GDM1 (cell line): ENCODE results near the gene ANKS1B.
"Not testable (repeated sequence)": the region's sequence is repeated elsewhere in the genome, so short reads cannot be mapped to it uniquely, and the experiment has no call there.

Experiments
- DNase-seq: peaks from one replicate; lab custom pipeline; 2025; lab: John Stamatoyannopoulos, UW

Gene ANKS1B

DNA sequence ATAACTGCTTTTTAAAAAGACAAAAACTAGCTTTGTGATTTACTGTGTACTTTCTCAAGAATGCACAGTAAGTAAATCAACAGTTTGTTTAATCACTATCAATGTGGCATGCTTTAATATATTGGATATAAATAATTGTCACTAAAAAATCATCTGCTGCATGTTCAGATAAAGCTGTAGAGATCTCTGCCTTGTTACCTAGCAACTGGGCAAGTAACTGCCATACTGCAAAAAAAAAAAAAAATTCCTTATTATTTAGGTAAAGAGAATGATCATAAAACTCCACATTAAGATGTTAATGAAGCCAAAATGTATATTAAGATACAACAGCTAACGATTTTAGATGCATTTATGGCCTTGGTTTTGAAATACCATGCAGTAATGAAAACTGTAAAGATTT, 1102.2 kb downstream of the ANKS1B start:
- no peak for DNase-seq

DNA sequence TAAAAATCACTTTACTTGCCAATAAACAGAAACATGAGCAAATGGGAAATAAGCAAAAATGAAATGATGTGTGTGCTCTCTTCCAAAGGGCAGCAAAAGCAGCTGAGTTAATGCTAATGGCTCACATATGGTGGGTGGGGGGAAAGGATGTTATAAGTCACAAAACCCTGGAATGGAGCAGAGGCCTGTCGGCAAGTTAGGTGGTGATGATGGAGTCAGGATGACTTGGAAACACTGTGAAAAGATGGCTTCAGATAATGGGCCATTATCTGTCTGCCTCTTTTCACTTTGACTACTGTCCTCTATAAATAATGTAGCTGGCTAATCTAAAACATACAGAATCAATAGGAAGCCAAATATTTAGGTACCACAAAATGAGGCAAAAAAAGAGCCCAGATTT, 1111.0 kb downstream of the ANKS1B start:
- no peak for DNase-seq

DNA sequence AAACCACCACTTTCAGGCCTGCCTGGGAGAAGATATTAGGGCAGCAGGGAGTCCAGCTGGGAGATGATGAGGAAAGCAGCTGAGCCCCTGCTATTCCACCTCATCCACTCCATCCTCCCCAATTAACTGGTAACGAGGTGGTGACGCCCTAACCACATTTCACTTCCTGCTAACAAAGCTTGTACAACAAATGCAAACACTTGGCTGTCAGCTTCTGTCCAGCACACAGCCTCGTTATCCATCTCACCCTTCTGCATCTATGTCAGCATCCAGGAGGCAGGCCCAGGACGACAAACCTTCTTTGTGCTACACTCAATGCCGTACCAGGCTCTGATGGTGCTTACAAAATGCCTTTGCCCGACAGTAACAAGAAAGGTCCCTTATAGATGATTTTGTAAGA, 1114.2 kb downstream of the ANKS1B start:
- no peak for DNase-seq

DNA sequence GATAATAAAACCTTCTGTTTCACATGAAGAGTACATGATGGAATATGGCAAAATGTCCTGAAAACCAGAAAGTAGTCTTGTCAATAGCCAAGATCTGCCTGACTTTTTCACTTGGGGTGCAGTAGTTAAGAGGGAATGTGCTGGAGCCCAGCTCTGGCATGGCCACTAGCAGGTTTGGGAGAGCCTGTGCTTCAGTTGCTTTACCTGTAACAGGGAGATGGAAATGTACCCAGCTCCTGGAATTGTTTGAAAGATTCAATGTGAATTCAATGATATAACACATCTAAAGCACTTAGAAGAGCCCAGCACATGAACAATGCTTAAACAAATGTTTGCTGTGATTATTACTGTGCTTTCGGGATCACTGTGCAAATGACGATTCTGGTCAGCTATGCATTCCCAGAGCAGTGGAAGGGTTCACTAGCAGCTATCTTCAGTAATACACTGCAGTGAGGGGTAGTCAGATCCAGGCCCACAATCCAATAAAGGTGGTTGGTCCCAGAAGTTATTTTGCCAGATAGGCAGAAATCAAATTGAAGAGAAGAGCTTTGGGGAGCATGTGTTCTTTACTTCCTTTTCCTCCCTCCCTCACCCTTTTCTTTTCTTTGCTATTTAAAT, 1114.7 kb downstream of the ANKS1B start:
- no peak for DNase-seq

DNA sequence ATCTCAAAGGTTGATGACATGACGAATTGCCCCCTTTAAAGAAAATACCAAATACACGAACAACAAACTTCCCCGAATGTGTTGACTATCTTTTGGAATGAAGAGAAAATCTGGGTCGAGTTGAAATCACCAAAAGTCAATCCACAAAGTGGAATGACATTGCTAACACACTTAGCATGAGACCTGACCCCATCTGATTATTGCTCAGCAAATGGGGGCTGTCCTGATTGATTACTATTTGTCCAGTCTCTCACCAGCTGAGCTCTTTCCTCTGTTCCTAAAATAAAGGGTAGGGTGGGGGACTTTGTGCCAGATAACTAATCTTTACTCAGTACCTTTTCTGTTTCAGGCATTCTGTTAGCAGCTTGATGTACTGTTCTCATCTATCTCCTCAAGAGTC, 1116.2 kb downstream of the ANKS1B start:
- DNase-seq = no peak

DNA sequence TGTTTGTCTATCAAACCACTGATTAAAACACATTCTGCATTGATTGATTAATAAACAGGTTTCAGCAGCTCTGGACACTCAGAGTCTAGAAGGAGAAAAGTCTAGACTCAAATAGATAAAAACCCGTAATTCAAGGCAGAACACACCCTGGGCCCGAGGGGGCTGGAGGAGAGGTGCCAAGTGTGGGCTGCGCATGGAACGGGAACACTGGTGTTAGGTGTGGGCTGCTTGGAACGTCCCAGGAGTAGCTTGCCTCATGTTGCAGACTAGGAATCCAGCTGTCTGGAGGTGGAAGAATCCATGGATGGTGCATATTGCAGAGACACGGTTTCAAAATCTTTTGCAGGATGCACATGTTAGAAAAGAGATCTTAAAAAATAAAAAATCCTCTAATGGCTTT, 1116.7 kb downstream of the ANKS1B start:
- DNase-seq = no peak

DNA sequence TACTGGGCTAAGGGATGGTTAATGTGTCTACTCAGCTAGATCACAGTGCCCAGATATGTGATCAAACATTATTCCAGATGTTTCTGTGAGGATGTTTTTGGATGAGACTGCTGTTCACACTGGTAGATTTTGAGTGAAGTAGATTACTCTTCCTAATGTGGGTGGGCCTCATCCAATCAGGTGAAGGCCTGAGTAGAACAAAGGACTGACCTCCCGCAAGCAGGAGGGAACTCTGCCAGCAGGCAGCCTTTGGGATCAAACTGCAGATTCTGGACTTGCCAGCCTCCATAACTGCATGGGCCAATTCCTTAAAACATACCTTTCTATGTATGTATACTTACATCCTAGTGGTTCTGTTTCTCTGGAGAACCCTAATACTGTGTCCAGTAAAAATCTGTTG, 1120.4 kb downstream of the ANKS1B start:
- DNase-seq = no peak

DNA sequence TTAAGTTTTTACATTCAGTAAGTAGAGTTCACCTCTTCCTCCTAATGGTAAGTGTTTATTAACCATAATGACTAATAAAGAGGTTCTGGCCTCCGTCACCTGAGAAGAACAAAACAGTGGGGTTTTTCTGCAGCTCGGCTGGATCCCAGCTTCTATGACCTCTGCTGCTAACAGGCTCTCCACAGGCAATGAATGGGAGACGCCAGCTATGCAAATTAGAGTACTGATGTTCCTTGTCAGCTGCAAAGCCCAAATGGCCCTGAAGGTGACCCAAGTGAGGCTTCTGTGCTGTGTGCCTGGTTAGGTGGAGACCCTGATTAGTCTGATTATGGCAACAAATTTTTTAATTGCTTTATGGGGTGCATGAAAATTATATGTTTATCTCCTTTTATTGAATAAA, 1121.6 kb downstream of the ANKS1B start:
- DNase-seq = no peak

DNA sequence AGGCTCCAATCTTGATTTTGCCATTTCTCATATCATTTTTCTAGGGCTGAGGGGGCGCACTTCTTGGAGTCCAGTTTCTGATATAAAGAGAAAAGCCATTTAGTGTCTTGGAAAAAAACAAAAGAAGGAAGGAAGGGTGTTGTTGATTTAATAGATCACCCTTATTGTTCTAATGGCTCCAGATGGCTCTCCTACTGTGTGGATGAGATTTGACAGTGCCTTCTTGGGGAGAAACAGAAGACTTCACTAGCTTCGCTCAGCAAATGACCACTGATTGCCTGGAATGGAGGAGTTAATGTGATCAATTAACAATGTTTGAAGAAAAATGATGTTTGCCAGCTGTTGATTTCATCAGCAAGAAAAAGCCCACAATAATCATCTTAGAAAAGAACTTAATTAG, 1123.5 kb downstream of the ANKS1B start:
- no peak for DNase-seq

DNA sequence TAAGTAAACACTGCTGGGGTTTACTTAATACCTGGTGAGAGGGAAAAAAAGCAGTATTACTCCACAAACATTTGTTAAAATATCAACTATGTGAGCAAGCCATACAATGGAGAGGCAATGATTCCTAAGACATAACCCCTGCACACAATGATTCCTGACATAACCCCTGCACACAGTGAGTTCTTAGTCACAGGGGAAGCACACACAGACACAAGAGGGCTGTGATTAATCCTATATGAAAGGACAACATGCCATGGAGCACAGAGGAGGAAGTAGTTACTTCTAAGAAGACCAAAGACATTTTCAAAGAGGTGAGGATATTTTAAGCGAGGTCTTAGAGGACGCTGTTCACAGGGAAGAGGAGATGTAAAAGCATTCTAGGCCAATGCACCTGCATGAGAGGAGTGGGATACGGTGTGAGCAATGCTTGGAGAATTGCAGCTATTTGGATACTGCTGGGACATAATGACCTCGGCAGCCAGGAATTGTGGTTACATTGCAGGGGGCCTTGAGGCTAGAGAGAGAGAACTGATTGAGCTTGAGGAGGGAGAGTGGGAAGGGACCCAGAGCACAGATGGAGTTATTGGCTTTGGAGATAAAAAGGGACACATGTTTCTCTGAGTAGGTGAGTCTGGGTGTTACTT, 1127.7 kb downstream of the ANKS1B start:
- DNase-seq = no peak

DNA sequence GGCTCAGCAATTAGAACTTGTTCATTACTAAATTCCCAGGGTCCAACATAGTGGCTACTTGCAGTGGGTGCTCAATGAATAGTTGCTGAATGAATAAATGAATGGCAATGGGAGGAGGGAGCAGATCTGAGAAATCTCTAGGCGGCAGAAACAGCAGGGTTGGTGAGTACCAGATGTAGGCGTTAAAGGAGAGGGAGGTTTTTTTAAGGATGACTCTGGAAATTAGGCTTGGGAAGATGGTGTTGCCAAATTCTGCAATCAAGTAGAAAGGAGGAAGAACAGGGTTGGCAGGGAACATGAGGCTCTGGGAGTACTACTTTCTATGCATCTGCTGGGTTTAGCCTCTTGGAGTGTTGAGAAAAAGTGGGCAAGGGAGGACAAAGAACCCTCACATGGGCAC, 1132.6 kb downstream of the ANKS1B start:
- DNase-seq = no peak

DNA sequence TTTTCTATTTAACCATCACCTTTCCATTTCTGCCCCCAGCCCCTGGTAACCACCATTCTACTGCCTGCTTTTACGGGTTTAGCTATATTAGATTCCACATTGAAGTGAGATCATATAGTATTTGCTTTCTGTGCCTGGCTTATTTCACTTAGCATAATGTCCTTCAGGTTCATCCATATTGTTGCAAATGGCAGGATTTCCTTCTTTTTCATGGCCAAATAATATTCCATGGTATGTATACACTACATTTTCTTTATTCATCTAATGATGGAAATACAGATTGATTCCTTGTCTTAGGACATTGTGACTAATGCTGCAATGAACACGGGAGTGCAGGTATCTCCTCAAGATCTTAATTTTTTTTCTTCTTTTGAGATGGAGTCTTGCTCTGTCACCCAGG, 1137.5 kb downstream of the ANKS1B start:
- no peak for DNase-seq

DNA sequence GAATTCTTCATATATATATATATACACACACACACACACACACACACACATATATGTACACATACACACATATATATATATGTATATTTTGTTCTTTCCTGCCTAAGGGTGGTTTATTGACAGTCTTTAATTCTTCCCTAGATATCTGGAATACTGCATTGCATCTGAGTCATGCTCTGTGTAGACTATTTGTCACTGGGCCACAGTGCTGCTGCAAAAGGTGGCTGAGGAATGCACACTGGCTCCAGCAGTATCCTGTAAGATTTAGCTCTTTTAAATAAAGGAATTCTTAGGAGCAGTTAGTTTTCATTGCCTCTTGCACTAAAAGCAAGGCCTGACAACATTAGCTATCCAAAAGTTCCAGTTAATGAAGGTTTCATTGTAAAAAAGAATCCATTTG, 1138.8 kb downstream of the ANKS1B start:
- DNase-seq = no peak

DNA sequence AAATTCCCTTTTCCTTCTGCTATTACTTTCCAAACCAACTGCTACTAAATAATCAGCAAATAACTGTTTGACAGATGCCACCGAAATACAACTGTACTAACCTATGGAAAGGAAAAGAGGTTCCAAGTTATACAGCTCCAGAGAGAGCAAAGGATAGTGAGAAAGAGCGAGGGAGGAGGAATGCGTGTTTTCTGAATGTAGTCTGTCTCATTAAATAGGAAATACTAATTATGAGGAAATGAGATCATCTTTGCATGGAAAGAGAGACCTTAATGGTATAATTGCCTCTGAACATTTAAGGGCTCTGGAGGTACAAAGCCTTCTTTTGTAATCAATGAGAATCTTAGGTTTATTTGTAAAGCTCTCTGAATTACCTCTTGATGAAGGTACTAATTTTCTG, 1144.4 kb downstream of the ANKS1B start:
- no peak for DNase-seq

DNA sequence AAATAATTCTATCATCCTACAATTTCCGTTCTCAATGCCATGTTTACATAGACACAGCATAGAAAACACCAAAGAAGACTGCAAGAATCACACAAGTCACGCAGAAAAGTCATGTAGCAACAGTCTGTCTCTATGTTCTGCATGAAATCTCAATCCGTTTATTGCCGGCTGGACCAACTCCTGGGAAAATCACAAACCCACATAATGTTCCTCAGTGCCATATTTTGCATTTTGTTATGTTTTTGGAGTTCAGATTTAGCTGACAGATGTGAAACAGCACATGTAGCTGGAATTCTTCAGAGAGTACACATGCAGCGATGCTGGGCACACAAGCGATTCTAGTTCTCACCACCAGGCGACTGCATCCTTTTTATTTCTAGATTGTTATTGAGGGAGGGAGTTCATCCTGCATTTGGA, 1146.5 kb downstream of the ANKS1B start:
- no peak for DNase-seq

DNA sequence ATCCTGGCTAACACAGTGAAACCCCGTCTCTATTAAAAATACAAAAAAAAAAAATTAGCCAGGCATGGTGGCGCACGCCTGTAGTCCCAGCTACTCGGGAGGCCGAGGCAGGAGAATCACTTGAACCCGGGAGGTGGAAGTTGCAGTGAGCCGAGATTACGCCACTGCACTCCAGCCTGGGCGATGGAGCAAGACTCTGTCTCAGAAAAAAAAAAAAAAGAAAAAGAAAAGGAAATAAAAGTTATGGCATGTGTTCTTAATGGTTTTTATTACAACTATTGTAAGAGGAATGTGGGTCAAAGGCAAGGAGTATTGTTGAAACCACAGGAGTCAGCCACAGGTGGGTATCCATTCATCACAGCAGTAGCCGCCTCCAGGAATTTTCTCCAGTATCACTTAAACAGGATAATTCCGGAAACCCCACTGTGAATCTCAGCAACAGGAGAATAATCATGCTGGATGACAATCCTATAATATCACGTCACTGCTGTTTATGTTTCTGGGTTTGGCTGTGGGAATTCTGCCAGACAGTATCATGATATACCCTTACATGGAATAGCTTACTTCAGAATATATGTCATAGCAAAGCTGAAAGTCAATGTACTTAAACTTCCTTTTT, 1147.5 kb downstream of the ANKS1B start:
- not testable (repeated sequence) for DNase-seq

DNA sequence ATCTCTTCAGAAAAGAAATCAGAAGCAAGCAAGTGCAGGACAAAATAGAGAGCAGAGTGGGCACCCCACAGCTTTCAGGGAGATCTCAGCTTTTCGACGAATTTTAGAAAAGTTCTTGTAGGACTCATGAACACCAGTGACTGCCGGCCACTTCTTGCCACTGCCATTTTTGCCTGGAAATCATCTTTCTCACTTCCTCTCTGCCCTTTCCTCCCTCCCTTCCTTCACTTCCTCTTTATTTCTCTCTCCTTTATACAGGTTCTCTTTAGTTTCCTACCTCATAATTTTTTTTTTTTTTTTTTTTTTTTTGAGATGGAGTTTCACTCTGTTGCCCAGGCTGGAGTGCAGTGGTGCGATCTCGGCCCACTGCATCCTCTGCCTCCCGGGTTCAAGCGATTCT, 1154.1 kb downstream of the ANKS1B start:
- DNase-seq = no peak

DNA sequence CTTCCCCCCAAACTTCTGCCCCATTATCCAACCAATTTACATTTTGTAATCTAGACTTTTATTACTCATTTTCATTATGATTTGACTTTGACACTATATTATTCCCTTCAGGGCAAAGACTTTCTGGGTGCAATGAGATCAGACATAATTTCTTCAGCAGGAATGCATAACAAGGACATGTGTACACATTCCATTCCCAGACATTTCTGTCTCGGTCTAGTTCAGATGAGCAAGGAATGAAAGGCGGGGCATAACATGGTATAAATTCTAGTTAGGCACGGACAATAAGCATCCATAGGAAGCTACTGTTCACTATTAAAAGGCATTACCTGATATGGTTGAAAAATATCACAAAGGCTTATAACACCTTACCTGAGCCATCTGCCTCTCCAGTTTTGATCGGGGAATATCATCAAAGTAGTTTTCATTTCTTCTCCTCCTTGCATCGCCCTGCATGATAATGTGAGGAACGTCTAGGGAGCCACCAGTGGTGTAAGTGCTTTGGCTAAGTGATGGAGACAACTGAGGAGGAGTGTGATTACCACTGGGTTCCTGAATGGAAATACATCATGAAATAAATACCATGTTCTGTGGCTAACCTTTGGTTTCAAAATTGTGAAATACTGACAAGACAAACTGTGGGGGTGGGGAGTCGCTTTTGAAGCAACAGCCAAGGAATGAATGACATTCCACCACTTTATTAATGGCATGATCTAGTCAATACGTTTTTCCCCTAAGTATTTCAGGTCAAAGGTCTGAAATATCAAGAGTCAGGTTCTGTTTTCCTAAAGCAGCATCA, 1155.7 kb downstream of the ANKS1B start:
- DNase-seq = no peak

DNA sequence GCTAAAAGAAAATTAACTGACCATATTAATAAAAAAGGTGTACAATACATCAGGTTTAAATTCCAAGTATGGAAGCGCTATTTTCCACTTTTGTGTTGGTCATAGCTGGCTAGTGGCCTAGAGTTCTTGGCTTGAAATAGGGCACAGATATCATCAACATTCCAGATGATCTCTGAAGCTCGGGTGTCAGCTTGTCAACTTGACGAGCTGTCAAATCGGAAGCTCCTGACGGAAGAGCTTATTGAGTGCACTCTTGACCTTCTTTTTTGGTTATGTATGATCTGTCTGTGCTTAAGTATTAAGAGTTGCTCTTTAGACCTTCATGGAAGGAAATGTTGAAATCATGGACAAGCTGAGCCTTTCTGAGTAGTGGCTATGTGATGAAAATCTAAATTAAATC, 1161.7 kb downstream of the ANKS1B start:
- no peak for DNase-seq

DNA sequence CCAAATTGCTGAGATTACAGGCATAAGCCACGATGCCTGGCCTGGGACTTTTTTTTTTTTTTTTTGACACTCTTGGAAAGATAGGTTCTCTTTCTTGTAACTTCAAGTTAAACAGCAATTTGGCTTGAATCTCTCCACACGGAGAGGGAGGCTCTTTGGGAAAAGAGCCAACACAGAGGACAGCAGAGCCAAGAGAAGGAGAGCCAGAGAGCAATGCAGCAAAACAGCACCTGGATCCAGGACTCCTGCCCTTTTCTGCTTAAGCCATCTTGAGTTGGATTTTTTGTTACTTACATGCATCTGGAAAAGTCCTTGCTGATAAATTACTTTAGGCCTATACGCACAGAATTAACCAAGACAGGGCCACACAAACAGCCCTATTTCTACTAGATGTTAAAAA, 1162.9 kb downstream of the ANKS1B start:
- DNase-seq = no peak

DNA sequence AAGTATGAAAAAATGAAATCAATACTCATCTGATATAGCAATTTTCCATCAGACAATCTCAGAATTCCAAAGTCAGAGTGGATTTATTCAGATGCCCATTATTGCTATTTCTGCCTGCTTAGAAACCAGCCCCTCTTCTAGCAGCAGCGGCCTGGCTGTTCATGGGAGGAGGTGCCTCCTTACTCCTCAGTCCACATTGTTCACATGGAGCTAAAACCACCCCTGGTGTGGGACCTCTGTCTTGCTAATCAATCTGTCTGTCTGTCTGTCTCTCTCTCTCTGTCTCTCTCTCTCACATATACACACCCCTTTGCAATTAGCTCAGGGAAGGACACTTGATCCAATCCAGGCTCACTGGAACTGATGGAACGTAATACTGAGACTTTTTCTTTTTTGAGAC, 1163.5 kb downstream of the ANKS1B start:
- no peak for DNase-seq

DNA sequence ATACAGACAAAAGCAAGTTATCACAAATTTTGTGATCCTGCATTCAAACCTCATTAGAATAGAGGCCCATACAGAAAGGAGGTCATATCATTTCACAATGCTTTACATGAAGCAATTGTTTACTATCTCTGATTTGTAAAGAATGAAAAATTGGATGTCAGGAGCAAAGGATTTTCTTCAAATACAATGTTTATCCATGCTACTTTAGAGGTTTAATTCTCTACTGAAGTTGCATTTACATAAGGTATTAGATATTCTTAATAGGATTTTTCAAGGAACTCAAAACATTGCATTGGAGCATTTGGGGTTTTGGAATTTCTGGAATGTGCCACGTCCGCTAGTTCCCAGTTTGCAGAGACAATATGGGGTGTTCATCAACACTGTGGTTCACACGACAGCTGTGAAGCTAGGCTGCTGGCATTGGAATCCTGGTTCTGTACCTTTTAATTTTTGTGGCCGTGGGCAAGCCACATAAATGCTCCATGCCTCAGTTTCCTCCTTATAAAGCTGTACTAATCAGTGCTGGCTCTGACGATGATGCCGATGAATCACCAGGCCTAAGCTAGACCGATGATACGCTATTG, 1164.8 kb downstream of the ANKS1B start:
- DNase-seq = no peak

DNA sequence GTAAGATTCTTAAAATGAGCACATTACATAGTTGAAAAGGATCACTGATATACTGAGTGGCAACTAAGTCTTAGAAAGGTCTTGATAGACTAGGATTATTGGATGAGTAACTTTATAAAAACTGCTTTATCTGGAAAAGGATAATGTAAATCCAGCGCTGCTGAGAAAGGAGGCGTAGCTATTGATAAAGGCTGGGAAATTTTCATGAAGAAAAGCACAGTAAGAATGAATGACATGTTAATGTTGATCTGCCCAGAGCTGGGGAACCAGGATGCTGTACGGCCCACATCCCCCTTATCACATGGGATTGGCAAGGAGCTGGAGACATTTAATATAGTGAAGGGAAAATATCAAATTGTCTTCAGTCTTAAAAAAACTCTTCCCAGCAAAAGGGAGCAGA, 1165.7 kb downstream of the ANKS1B start:
- no peak for DNase-seq
